OCI-LY7 (cell line): Measurements from ENCODE around the gene C18orf32. TPM values are rescaled to one million over a fixed set of nuclear protein-coding genes. Genes with fewer than 3 reads are reported as not detected.

ENCODE experiments used
- Bru-seq: library from RNA; stranded (reverse); fragments of 400-500 nt; gene quantifications from one replicate; lab custom pipeline; 2021; lab: Mats Ljungman, UMichigan
- BruChase-seq, 2 experiments: library from RNA; stranded (reverse); fragments of 400-500 nt; gene quantifications; one replicate each; lab custom pipeline; 2021; lab: Mats Ljungman, UMichigan
- BruUV-seq: library from RNA; stranded (reverse); fragments of 400-500 nt; replicated peaks from 2 replicates; lab custom pipeline; 2021; lab: Mats Ljungman, UMichigan
- CTCF ChIA-PET: fragments of 300-600 bp; sonication (Branson Sonifier 250); formaldehyde crosslinking; loops from one replicate; lab custom pipeline; 2022; ENCODE audit warnings: antibody characterized with exemption; ENCODE audit not compliant: unreplicated experiment; lab: Charles Lee
- POLR2A ChIA-PET: fragments of 300-600 bp; sonication (Branson Sonifier 250); formaldehyde crosslinking; loops from one replicate; lab custom pipeline; 2022; ENCODE audit warnings: antibody characterized with exemption; lab: Charles Lee
- DNase-seq: peaks from one replicate; pipeline ENCODE4 v3.0.0-alpha.2; 2015; ENCODE audit warnings: low spot score
- H2AFZ ChIP-seq: fragments of 200-600 bp; sonication (generic), shearing (Covaris generic); 2 replicates; pipeline ENCODE4 v1.6.1; 2014; ENCODE audit warnings: mild to moderate bottlenecking, antibody characterized with exemption, low read length, moderate library complexity
- H3K27ac ChIP-seq: fragments of 200-600 bp; sonication (generic); 2 replicates; pipeline ENCODE4 v1.5.1; 2014; ENCODE audit warnings: mixed run types, low read depth, mild to moderate bottlenecking, moderate library complexity, low read length, inconsistent platforms; ENCODE audit not compliant: poor library complexity, severe bottlenecking
- H3K36me3 ChIP-seq: fragments of 200-600 bp; sonication (generic); 2 replicates; pipeline ENCODE4 v1.6.1; 2014; ENCODE audit warnings: mild to moderate bottlenecking, antibody characterized with exemption, low read length, moderate library complexity, mixed read lengths; ENCODE audit not compliant: insufficient read depth
- H3K4me1 ChIP-seq: fragments of 200-600 bp; sonication (generic); 2 replicates; pipeline ENCODE4 v1.5.1; 2014; ENCODE audit warnings: mild to moderate bottlenecking, low read length; ENCODE audit not compliant: insufficient read depth, poor library complexity, severe bottlenecking
- H3K4me2 ChIP-seq: fragments of 200-600 bp; sonication (generic); 2 replicates; pipeline ENCODE4 v1.6.1; 2014; ENCODE audit warnings: mild to moderate bottlenecking, low read length
- H3K4me3 ChIP-seq: fragments of 200-600 bp; sonication (generic); 2 replicates; pipeline ENCODE4 v1.5.1; 2014; ENCODE audit warnings: mild to moderate bottlenecking, low read depth, low read length; ENCODE audit not compliant: poor library complexity, severe bottlenecking
- H3K79me2 ChIP-seq: fragments of 200-600 bp; sonication (generic); 2 replicates; pipeline ENCODE4 v1.6.1; 2016; ENCODE audit warnings: low read depth, mild to moderate bottlenecking, low read length, moderate library complexity, mixed read lengths; ENCODE audit not compliant: insufficient read depth
- H3K9me2 ChIP-seq: fragments of 200-600 bp; sonication (generic); 2 replicates; pipeline ENCODE4 v1.6.1; 2016; ENCODE audit warnings: mild to moderate bottlenecking, low read length, mixed read lengths; ENCODE audit not compliant: insufficient read depth
- H3K9me3 ChIP-seq: fragments of 200-600 bp; sonication (generic); 2 replicates; pipeline ENCODE4 v1.6.1; 2014; ENCODE audit warnings: mild to moderate bottlenecking, mixed run types, low read length, mixed read lengths
- H4K20me1 ChIP-seq: fragments of 200-600 bp; sonication (generic); 2 replicates; pipeline ENCODE4 v1.6.1; 2014; ENCODE audit warnings: mild to moderate bottlenecking, antibody characterized with exemption, low read length, moderate library complexity, mixed read lengths; ENCODE audit not compliant: insufficient read depth
- CTCF ChIP-seq: fragments of 200-600 bp; sonication (generic); conservative IDR thresholded peaks from 2 replicates; pipeline ENCODE4 v1.5.1; 2014; ENCODE audit warnings: mild to moderate bottlenecking, antibody characterized with exemption, low read length, moderate library complexity, mixed read lengths
- EZH2phosphoT487 ChIP-seq: fragments of 200-600 bp; sonication (generic); IDR thresholded peaks from 2 replicates; pipeline ENCODE4 v1.6.1; 2018; ENCODE audit warnings: low read depth, borderline replicate concordance, mild to moderate bottlenecking, mixed run types, antibody characterized with exemption, low read length, moderate library complexity, mixed read lengths
- intact Hi-C: fragments of 100-400 bp; cut with micrococcal nuclease; formaldehyde crosslinking; loops from one replicate; pipeline ENCODE4 v1.10.0; 2022; ENCODE audit not compliant: unreplicated experiment
- long read RNA-seq: library from polyadenylated mRNA; stranded (forward); transcript quantifications from one replicate; pipeline ENCODE4 v2.0.0, GENCODE V29; 2022
- total RNA-seq, 2 experiments: library from RNA; depleted of rRNA in 1 of 2; stranded (reverse); fragments of >200 nt in 1 of 2; shearing (Covaris generic) in 1 of 2; gene quantifications; 2 replicates each; pipeline ENCODE4 v1.2.3, GENCODE V29; 2014 to 2022

C18orf32 gene
- total RNA-seq (2014; rRNA removed; shearing (Covaris generic)), result 5.7 and 6.8 TPM in 2 replicates
- 11.1 and 13.5 TPM in 2 replicates for total RNA-seq (2022)
- percentile 58 among the genes with signal in this experiment for Bru-seq, nascent RNA
- BruChase-seq, experiment 1, labeled RNA remaining after a 6-hour chase, result percentile 46 among the genes with signal in this experiment
- BruChase-seq, experiment 2, labeled RNA remaining after a 2-hour chase, result percentile 60 among the genes with signal in this experiment
- long read RNA-seq, full-length matches to known transcripts, result 27 of 31 reads
- long read RNA-seq, partial matches to known transcripts, result 1 of 31 reads
- long read RNA-seq, other reads (novel, unspliced or antisense), result 3 of 31 reads

- Histone ChIP-seq H3K9me3 (no peaks in the 10 kb centered on the region), H3K27ac (peak within 1 kb of the TSS; percentile 89), H3K9me2 (no peaks in the 10 kb centered on the region), H4K20me1 (peaks cover 10% of the 10 kb centered on the region; the same call in 1 of the 2 replicates), H3K4me2 (peak within 1 kb of the TSS; percentile 92), H3K79me2 (peaks cover 52% of the 10 kb centered on the region), H3K4me3 (peak within 1 kb of the TSS; percentile 100), H3K4me1 (peaks cover 39% of the 10 kb centered on the region), H2AFZ (peak within 1 kb of the TSS; percentile 26; the same call in 1 of the 2 replicates), H3K36me3 (peaks cover 73% of the 10 kb centered on the region)
- POLR2A ChIA-PET, result interaction anchor here (0.6 to 1.7 kb wide), 8 partner anchors 9 to 327 kb away, joined by 3 to 6 read pairs (median 4); partner anchors contain the start of gene DYM
- CTCF ChIA-PET, result interaction anchor here (0.6 kb wide), 1 partner anchor 491 kb away, joined by 3 read pairs; no protein-coding TSS in a partner anchor
- TF ChIP-seq EZH2phosphoT487 (no peak), CTCF (no peak)
- intact Hi-C loops, result no loop called here
- no TSS peak for BruUV-seq
- peak; percentile 90 for DNase-seq
These were observed at the start of gene C18orf32 for GRCh38 chr18:49486953-49487710. Gene C18orf32, minus strand, starts transcription at chr18:49487234. Its CDS starts 3,486 bp downstream, at chr18:49483748.

GRCh38 chr18:49534846-49535601 lies 48.0 kb upstream of the C18orf32 start:
- BruUV-seq, result no TSS peak
- CTCF ChIA-PET, result no interaction called here
- POLR2A ChIA-PET, result no interaction called here

More at GRCh38 chr18:49534846-49535601, 48.0 kb upstream of the C18orf32 start:
- Histone ChIP-seq H3K4me1 (no peaks in the 10 kb centered on the region), H3K36me3 (no peaks in the 10 kb centered on the region), H3K9me2 (no peaks in the 10 kb centered on the region), H3K79me2 (no peaks in the 10 kb centered on the region), H3K4me3 (no peak overlapping the region), H2AFZ (no peak overlapping the region), H3K4me2 (no peak overlapping the region), H3K9me3 (no peaks in the 10 kb centered on the region), H3K27ac (no peak overlapping the region), H4K20me1 (no peaks in the 10 kb centered on the region)
- no peak for TF ChIP-seq CTCF
- no peak for TF ChIP-seq EZH2phosphoT487
- DNase-seq, result no peak
- intact Hi-C loops, result no loop called here
